Stimulated activated CD8-positive, alpha-beta memory T cell treated with anti-CD3 and anti-CD28 coated beads, Interleukin-12 subunit alpha, Interleukin-12 subunit beta, amount 100 ng/mL, for 1 hour (primary cell): ENCODE measurements around the gene LRRN1.
"Not testable (repeated sequence)": the region's sequence is repeated elsewhere in the genome, so short reads cannot be mapped to it uniquely, and the experiment has no call there.

Source experiments
- DNase-seq: peaks from one replicate; pipeline ENCODE4 v3.0.0-alpha.2; 2020; ENCODE audit warnings: low read depth

The LRRN1 gene

GRCh38 chr3:3813013-3813412 is 13.8 kb downstream of the LRRN1 start:
- no peak for DNase-seq

DNA sequence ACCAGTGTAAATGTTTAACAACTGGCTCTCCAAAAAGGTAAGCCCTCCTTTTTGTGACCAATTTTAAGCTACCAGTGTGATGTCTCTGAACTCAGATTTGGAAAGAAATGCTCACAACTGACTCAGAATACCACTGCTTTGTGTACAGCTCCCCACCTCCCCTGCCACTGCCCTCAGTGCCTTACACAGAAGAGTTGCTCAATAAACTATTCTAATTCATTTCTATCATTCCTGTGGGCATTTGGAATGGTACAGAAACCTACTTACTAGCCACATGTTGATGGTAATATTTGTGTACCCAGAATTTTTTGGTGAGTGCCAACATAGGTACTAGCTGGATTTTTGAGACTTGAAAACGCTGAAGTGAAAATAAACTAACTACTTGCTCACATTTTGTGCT is 16.0 kb downstream of the LRRN1 start:
- DNase-seq: no peak

GRCh38 chr3:3816034-3816433 is 16.8 kb downstream of the LRRN1 start:
- no peak for DNase-seq

DNA sequence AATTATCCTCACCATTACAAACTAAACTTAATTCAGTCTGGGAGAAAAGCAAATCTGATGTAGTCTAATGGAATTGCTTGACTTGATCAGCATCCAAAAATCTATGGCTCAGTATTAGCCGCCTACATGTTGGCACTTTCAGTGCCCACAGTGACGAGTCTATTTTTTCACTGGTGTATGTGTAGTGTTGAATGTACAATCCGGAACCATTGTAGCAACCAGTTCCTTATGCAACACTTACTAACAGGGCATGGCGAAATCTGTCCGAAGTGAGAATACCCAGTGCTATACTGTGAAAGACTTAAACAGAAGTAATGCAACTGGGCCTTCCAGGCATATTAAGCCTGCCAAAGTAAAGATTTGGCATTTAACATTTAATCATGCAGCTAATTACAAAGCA is 18.6 kb downstream of the LRRN1 start:
- no peak for DNase-seq

DNA sequence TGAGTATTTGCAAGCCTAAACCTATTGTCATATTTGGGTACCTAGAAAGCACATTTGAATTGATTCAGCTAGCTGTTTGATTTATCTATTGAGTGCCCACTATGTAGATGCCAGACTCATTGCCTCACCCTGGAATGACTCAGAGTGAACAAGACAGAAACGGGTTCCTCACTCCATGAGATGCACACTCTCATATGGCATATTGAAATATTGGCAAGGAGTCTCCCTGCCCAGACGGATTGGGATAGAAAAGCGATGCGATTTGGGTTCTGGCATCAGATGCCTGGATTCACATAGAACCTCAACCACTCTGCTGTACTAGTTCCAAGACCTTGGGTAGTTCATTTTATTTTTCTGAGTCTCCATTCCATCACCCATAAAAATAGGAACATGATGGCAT is 22.5 kb downstream of the LRRN1 start:
- no peak for DNase-seq

DNA sequence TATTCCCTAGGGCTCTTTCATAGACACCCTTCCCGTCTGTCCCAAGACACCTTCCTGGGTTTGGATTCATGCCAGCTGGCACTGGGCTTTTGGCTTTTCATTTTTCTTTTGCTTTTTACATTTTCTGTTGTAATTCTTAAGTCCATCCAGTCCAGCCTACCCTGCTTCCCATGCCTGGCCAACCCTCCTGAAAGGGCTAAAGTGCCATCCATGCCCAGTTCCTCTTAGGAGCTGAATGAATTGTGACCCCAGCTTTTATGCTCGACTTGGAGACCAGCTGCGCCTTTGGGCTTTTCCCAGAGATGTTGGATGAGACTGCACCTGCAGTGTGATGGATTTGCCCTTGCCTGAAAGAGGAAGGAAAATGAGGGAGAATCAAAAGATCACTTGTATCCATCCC is 25.8 kb downstream of the LRRN1 start:
- DNase-seq: no peak

- DNase-seq: no peak
These were observed 27.3 kb downstream of the LRRN1 start for GRCh38 chr3:3826521-3826920.

DNA sequence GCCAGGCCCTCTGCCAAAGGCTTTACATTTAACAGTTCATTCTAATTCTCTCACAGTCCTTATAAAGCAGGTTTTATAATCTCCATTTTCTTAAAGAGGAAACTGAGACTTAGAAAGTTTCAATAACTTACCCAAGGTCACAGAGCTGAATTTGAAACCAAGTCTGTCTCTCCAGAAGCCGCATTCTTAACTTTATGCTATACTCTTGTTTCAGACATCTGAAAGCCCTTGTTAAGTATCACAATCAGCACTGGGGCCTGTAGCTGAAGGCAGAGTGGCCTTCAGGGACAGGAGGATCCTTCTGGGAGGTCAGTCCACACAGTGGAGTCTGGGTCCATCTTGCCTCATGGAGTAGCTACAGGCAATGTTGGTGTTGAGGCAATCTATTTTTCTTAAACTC is 27.9 kb downstream of the LRRN1 start:
- no peak for DNase-seq

GRCh38 chr3:3828417-3828816 is 29.2 kb downstream of the LRRN1 start:
- not testable (repeated sequence) for DNase-seq

GRCh38 chr3:3836845-3837244 is 37.6 kb downstream of the LRRN1 start:
- DNase-seq: no peak

DNA sequence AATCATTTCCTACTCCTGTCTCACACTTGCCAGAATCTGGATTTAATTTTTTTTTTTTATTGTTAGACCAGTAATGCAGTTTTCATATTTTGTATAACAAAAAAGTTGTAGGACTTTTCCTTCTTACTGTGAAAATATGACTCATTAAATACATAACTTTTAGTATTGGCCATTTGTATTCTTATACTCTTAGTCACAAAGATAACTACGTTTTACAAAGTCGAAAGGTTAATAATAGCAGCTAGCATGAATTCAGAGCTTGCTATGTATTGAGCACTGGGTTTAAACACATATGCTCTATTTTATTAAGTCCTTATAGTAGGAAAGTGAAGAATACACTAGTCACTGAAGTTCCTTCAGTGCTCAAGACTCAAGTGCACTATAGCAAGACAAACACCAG is 43.1 kb downstream of the LRRN1 start:
- DNase-seq: no peak

GRCh38 chr3:3847994-3848922 is 49.0 kb downstream of the LRRN1 start:
- no peak for DNase-seq

- no peak for DNase-seq
These were observed 49.7 kb downstream of the LRRN1 start for GRCh38 chr3:3848923-3849275.

DNA sequence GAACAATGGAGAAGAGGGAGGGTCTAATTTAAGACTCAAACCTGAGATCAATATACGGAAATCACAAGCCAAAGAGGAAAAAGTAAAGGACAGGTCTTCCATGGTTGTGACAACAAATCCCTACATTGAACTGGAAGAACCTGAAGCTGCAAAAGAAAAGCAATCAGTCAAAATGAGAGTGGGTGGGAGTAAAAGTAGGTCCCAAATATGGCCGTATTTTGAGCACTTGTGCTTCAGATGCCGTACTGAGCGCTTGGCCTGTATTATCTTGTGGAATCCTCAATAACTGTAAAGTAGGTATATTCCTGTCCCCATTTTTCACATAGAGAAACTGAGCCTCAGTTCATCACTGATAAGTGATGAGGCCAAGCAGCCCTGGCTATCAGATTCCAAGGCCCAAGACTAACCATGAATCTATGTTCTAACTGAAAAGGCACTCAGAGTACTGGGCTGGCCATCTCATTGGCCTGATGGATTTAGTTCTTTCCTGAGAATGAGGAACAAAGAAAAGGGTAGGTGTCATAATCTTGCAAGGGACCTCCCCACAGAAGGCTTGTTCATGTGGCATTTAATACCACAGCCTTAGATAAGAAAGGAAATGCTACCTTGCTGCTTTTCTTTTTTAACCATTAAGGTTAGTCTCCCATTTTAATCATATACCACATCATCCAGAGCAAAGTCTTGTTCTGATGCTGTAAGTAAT is 52.5 kb downstream of the LRRN1 start:
- DNase-seq: no peak

GRCh38 chr3:3853544-3853943 is 54.3 kb downstream of the LRRN1 start:
- DNase-seq: no peak

DNA sequence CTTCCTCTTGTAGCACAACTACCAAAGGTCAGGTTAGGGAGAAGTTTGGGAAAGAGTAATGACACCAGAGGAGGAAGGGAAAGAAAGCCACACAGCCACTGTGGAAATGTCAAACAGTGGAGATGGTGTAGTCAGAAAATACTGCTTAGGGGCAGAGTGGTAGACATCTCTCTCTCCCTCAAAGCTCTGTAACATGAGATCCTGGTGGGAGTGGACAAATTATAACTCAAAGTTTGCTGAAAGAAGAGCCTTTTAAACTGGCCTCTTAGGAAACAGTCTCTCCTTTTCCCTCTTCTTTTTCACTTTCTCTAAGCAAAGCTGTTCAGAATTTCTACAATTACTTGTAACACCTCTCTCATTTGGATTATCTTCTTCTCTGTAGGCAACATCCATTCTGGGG is 55.8 kb downstream of the LRRN1 start:
- no peak for DNase-seq

DNA sequence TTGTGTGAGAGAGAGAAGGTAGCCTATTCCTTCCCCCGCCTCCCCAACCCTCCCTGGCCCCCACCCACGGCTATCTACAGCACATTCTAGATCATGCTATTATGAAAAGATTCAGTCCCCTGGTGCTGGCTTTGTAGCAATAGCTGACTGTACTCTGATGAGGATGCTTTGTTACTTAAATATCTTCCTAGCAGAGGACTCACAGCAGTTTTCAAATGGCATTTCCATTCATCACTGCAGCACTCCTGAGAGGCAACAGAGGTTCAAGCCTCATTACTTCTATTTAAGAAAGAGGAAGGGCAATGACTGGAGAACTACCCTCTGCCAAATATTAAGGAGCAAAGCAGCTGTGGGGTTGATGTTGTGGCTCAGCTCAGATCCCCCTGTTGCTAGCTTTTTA is 61.0 kb downstream of the LRRN1 start:
- no peak for DNase-seq

GRCh38 chr3:3862534-3862933 is 63.3 kb downstream of the LRRN1 start:
- no peak for DNase-seq

- no peak for DNase-seq
These were observed 76.3 kb downstream of the LRRN1 start for GRCh38 chr3:3875491-3875890.

GRCh38 chr3:3881050-3881449 is 81.8 kb downstream of the LRRN1 start:
- no peak for DNase-seq

GRCh38 chr3:3887311-3887710 is 88.1 kb downstream of the LRRN1 start:
- DNase-seq: not testable (repeated sequence)

DNA sequence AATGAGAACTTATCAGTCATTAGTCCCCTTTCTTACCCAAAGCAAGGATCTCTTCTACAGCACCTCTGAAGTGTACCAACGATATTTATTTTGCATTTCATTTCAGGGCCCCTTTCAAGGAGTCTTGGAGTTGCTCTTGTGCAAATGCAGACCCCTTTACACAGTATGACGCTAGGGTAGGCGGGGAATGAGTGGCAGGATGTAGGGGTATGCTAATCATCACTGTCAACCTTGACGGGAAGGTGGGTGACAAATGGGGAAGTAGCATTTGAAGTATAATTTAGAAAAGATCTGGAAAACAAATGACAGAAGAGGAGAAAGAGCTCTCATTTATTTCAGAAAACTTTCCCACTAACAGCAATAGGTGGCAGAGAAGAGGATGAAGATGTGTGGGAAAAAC is 94.4 kb downstream of the LRRN1 start:
- DNase-seq: no peak
